H9 (cell line): ENCODE measurements around the gene CHST2. TPM values are rescaled to one million over a fixed set of nuclear protein-coding genes. Genes with fewer than 3 reads are reported as not detected.

Experiments
- DNase-seq: peaks from one replicate; pipeline ENCODE4 v3.0.0-alpha.2; 2017
- H2AFZ ChIP-seq: one replicate; pipeline ENCODE4 v1.6.1; 2013; ENCODE audit warnings: mild to moderate bottlenecking, low read length, control low read depth, moderate library complexity
- H2AK5ac ChIP-seq: 2 replicates; pipeline ENCODE4 v1.6.1; 2013; ENCODE audit warnings: low read length, control low read depth, mixed read lengths; ENCODE audit not compliant: insufficient read length
- H2BK120ac ChIP-seq: one replicate; pipeline ENCODE4 v1.6.1; 2013; ENCODE audit warnings: low read depth, mild to moderate bottlenecking, low read length, control low read depth, inconsistent platforms; ENCODE audit not compliant: poor library complexity, severe bottlenecking
- H2BK12ac ChIP-seq: 2 replicates; pipeline ENCODE4 v1.6.1; 2013; ENCODE audit warnings: low read length, control low read depth, mixed read lengths, low read depth; ENCODE audit not compliant: insufficient read length
- H2BK15ac ChIP-seq: 2 replicates; pipeline ENCODE4 v1.6.1; 2013; ENCODE audit warnings: low read depth, low read length, control low read depth
- H2BK20ac ChIP-seq: one replicate; pipeline ENCODE4 v1.6.1; 2013; ENCODE audit warnings: low read depth, mild to moderate bottlenecking, low read length, control low read depth, inconsistent platforms; ENCODE audit not compliant: poor library complexity, severe bottlenecking
- H2BK5ac ChIP-seq: 2 replicates; pipeline ENCODE4 v1.6.1; 2013; ENCODE audit warnings: low read length, control low read depth, mixed read lengths; ENCODE audit not compliant: insufficient read length
- H3K14ac ChIP-seq: 2 replicates; pipeline ENCODE4 v1.6.1; 2013; ENCODE audit warnings: low read length, control low read depth; ENCODE audit not compliant: insufficient read depth
- H3K18ac ChIP-seq: 2 replicates; pipeline ENCODE4 v1.6.1; 2013; ENCODE audit warnings: low read depth, mild to moderate bottlenecking, mixed read lengths, low read length, control low read depth; ENCODE audit not compliant: insufficient read length
- H3K23ac ChIP-seq: 2 replicates; pipeline ENCODE4 v1.6.1; 2013; ENCODE audit warnings: low read length, control low read depth, mixed read lengths, low read depth; ENCODE audit not compliant: insufficient read length
- H3K23me2 ChIP-seq: 2 replicates; pipeline ENCODE4 v1.6.1; 2013; ENCODE audit warnings: low read depth, mild to moderate bottlenecking, mixed read lengths, low read length, control low read depth; ENCODE audit not compliant: insufficient read length, poor library complexity, severe bottlenecking
- H3K27ac ChIP-seq: 2 replicates; pipeline ENCODE4 v1.5.1; 2013; ENCODE audit warnings: low read length, control low read depth, mixed read lengths, low read depth; ENCODE audit not compliant: insufficient read length
- H3K27me3 ChIP-seq: 2 replicates; pipeline ENCODE4 v1.6.1; 2013; ENCODE audit warnings: low read length, control low read depth, inconsistent platforms; ENCODE audit not compliant: insufficient read depth
- H3K4ac ChIP-seq: 2 replicates; pipeline ENCODE4 v1.6.1; 2013; ENCODE audit warnings: low read depth, mild to moderate bottlenecking, control low read depth, inconsistent platforms, low read length, moderate library complexity
- H3K4me1 ChIP-seq: 2 replicates; pipeline ENCODE4 v1.6.1; 2013; ENCODE audit warnings: low read length, control low read depth, inconsistent platforms; ENCODE audit not compliant: insufficient read depth
- H3K4me2 ChIP-seq: 2 replicates; pipeline ENCODE4 v1.6.1; 2013; ENCODE audit warnings: low read length, control low read depth, mixed read lengths; ENCODE audit not compliant: insufficient read length, insufficient read depth
- H3K56ac ChIP-seq: 2 replicates; pipeline ENCODE4 v1.6.1; 2013; ENCODE audit warnings: low read depth, mild to moderate bottlenecking, mixed read lengths, low read length, control low read depth; ENCODE audit not compliant: insufficient read length
- H3K79me1 ChIP-seq: 2 replicates; pipeline ENCODE4 v1.6.1; 2013; ENCODE audit warnings: low read depth, mild to moderate bottlenecking, moderate library complexity, low read length, control low read depth, inconsistent platforms; ENCODE audit not compliant: insufficient read depth, poor library complexity, severe bottlenecking
- H3K79me2 ChIP-seq: 2 replicates; pipeline ENCODE4 v1.6.1; 2013; ENCODE audit warnings: low read length, control low read depth, inconsistent platforms; ENCODE audit not compliant: insufficient read depth
- H3K9ac ChIP-seq: 2 replicates; pipeline ENCODE4 v1.6.1; 2013; ENCODE audit warnings: low read length, control low read depth, mixed read lengths; ENCODE audit not compliant: insufficient read length; ENCODE audit errors: extremely low read depth
- H3K9me3 ChIP-seq: one replicate; pipeline ENCODE4 v1.6.1; 2013; ENCODE audit warnings: low read depth, low read length, inconsistent platforms; ENCODE audit not compliant: control insufficient read depth
- H3T11ph ChIP-seq: one replicate; pipeline ENCODE4 v1.6.1; 2013; ENCODE audit warnings: mild to moderate bottlenecking, low read length, control low read depth, inconsistent platforms
- H4K20me1 ChIP-seq: one replicate; pipeline ENCODE4 v1.6.1; 2013; ENCODE audit not compliant: control insufficient read depth, insufficient read length, insufficient read depth
- H4K5ac ChIP-seq: 2 replicates; pipeline ENCODE4 v1.6.1; 2013; ENCODE audit warnings: low read depth, mild to moderate bottlenecking, mixed read lengths, low read length, control low read depth; ENCODE audit not compliant: insufficient read length
- H4K8ac ChIP-seq: replicated peaks from 2 replicates; pipeline ENCODE4 v1.6.1; 2013; ENCODE audit warnings: low read length, control low read depth, mixed read lengths, low read depth; ENCODE audit not compliant: insufficient read length
- H4K91ac ChIP-seq: 2 replicates; pipeline ENCODE4 v1.6.1; 2013; ENCODE audit warnings: low read depth, mild to moderate bottlenecking, moderate library complexity, mixed read lengths, low read length, control low read depth; ENCODE audit not compliant: insufficient read length
- H3K27ac Mint-ChIP-seq, 3 experiments: 2 replicates in 2 of 3; 3 replicates in 1 of 3; pipeline ENCODE4 v1.8.0; 2020 to 2021; ENCODE audit warnings: mixed read lengths in 3 of 3, mild to moderate bottlenecking in 1 of 3, moderate library complexity in 1 of 3
- H3K27me3 Mint-ChIP-seq: 2 replicates; pipeline ENCODE4 v1.8.0; 2021; ENCODE audit warnings: low read depth, mild to moderate bottlenecking, moderate library complexity, mixed read lengths
- H3K36me3 Mint-ChIP-seq, 3 experiments: 2 replicates in 2 of 3; 3 replicates in 1 of 3; pipeline ENCODE4 v1.8.0; 2020 to 2021; ENCODE audit warnings: low read depth in 3 of 3, mixed read lengths in 3 of 3; ENCODE audit not compliant: insufficient read depth in 1 of 3
- H3K4me1 Mint-ChIP-seq, 2 experiments: 2 replicates each; pipeline ENCODE4 v1.8.0; 2020; ENCODE audit warnings: mixed read lengths in 2 of 2
- H3K4me3 Mint-ChIP-seq, 2 experiments: 2 replicates in 1 of 2; 3 replicates in 1 of 2; pipeline ENCODE4 v1.8.0; 2020 to 2021; ENCODE audit warnings: mild to moderate bottlenecking in 2 of 2, mixed read lengths in 2 of 2, moderate library complexity in 1 of 2
- H3K9me3 Mint-ChIP-seq, 2 experiments: 2 replicates in 1 of 2; 3 replicates in 1 of 2; pipeline ENCODE4 v1.8.0; 2020; ENCODE audit warnings: mild to moderate bottlenecking in 2 of 2, mixed read lengths in 2 of 2, moderate library complexity in 1 of 2
- CTCF ChIP-seq: fragments of 200-600 bp; sonication (generic); conservative IDR thresholded peaks from 3 replicates; pipeline ENCODE4 v1.8.0; 2021; ENCODE audit warnings: antibody characterized with exemption, mild to moderate bottlenecking
- WGBS: extraction: QIAGEN DNeasy Blood & Tissue Kit; methylation state at CpG from one replicate; pipeline ENCODE4 v1.1.7; 2013; ENCODE audit warnings: missing lambda C conversion rate, low lambda C conversion rate, mixed read lengths; ENCODE audit not compliant: insufficient read length; ENCODE audit errors: extremely low coverage; 5-methylcytosine and 5-hydroxymethylcytosine counted together
- total RNA-seq: library from RNA; stranded (reverse); gene quantifications from 2 replicates; pipeline ENCODE4 v1.2.1, GENCODE V29; 2021

The CHST2 gene
- total RNA-seq, 1 experiment from 2014 or later, result 5.8 TPM

GRCh38 chr3:143166376-143166775 is 46.8 kb downstream of the CHST2 start:
- Mint-ChIP-seq H3K27ac (no peak overlapping the region), H3K9me3 (no peaks in the 10 kb centered on the region), H3K27me3 (no peaks in the 10 kb centered on the region), H3K4me3 (no peak overlapping the region), H3K4me1 (peaks cover 9 to 11% of the 10 kb centered on the region in 2 experiments), H3K36me3 (no peaks in the 10 kb centered on the region)
- H3K18ac ChIP-seq, result no peak overlapping the region
- no peak for TF ChIP-seq CTCF
- WGBS, result no CpG with 5 or more reads among the region's 3 CpGs
- no peak overlapping the region for H2BK12ac ChIP-seq
- no peak overlapping the region for H3K56ac ChIP-seq
- no peak for DNase-seq
- no peak overlapping the region for H2BK5ac ChIP-seq
- no peak overlapping the region for H2AK5ac ChIP-seq
- no peak overlapping the region for H2BK20ac ChIP-seq
- no peak overlapping the region for H3K4me2 ChIP-seq
- no peak overlapping the region for H3K4ac ChIP-seq
- H4K91ac ChIP-seq, result no peak overlapping the region
- no peaks in the 10 kb centered on the region for H3K79me1 ChIP-seq
- no peak overlapping the region for H3K9ac ChIP-seq
- no peak overlapping the region for H2BK120ac ChIP-seq
- no peak overlapping the region for H4K5ac ChIP-seq
- H3T11ph ChIP-seq, result no peak overlapping the region
- H3K79me2 ChIP-seq, result no peaks in the 10 kb centered on the region
- no peak overlapping the region for H3K23ac ChIP-seq
- H3K4me1 ChIP-seq, result no peaks in the 10 kb centered on the region
- no peaks in the 10 kb centered on the region for H3K27me3 ChIP-seq
- H2BK15ac ChIP-seq, result no peak overlapping the region
- H3K27ac ChIP-seq, result no peak overlapping the region
- no peaks in the 10 kb centered on the region for H3K9me3 ChIP-seq
- no peak overlapping the region for H3K14ac ChIP-seq
- H3K23me2 ChIP-seq, result no peaks in the 10 kb centered on the region
- H4K8ac ChIP-seq, result no peak overlapping the region
- H2AFZ ChIP-seq, result no peak overlapping the region
- no peaks in the 10 kb centered on the region for H4K20me1 ChIP-seq
